HCT116 (cell line): ENCODE measurements around the gene ELAVL2. TPM values are rescaled to one million over a fixed set of nuclear protein-coding genes. Genes with fewer than 3 reads are reported as not detected.

Experiments
- ATAC-seq: fragments of 200-7000 bp; cut with Tn5 transposase; 2 replicates; pipeline ENCODE4 v1.9.1; 2020; ENCODE audit warnings: mild to moderate bottlenecking, moderate library complexity
- BruUV-seq: library from RNA; stranded (reverse); fragments of 400-500 nt; replicated peaks from 2 replicates; lab custom pipeline; 2021; lab: Mats Ljungman, UMichigan
- CTCF ChIA-PET: fragments of 300-600 bp; sonication (Branson Sonifier 250); formaldehyde crosslinking; loops from one replicate; lab custom pipeline; 2021; ENCODE audit warnings: antibody characterized with exemption; lab: Charles Lee
- POLR2A ChIA-PET: fragments of 300-600, 350-600 bp; sonication (Branson Sonifier 250); formaldehyde crosslinking; loops from one replicate; lab custom pipeline; 2021; ENCODE audit warnings: antibody characterized with exemption; lab: Charles Lee
- RAD21 ChIA-PET, 2 experiments: fragments of 300-600 bp; sonication (Branson Sonifier 250); formaldehyde crosslinking; loops; one replicate each; lab custom pipeline; 2023; ENCODE audit warnings: low total read pairs in 2 of 2; ENCODE audit not compliant: uncharacterized antibody in 2 of 2, unreplicated experiment in 2 of 2, low non-redundant PET in 1 of 2; lab: Charles Lee
- DNase-seq: peaks from one replicate; pipeline ENCODE4 v3.0.0-alpha.2; 2010; ENCODE audit warnings: low read depth, low spot score
- H2AFZ ChIP-seq: fragments of 200-600 bp; shearing (Covaris generic), sonication (generic); 2 replicates; pipeline ENCODE4 v1.6.1; 2017; ENCODE audit warnings: low read depth, mixed run types, mixed read lengths, antibody characterized with exemption, low read length; ENCODE audit not compliant: poor library complexity, severe bottlenecking
- H3K27ac ChIP-seq: 2 replicates; pipeline ENCODE4 v1.5.1; 2012; ENCODE audit warnings: low read depth, low read length
- H3K27me3 ChIP-seq: fragments of 200-600 bp; sonication (generic); 2 replicates; pipeline ENCODE4 v1.6.1; 2016; ENCODE audit warnings: mixed run types, low read length, mixed read lengths; ENCODE audit not compliant: insufficient read depth
- H3K36me3 ChIP-seq, 2 experiments: fragments of 200-500 bp in 1 of 2; fragments of 200-600 bp in 1 of 2; sonication (Bioruptor generic) in 1 of 2; sonication (generic) in 1 of 2; 2 replicates each; pipeline versions ENCODE4 v1.5.1 to v1.6.1; 2014 to 2016; ENCODE audit warnings: low read length in 2 of 2, inconsistent platforms in 1 of 2, mixed read lengths in 1 of 2, mixed run types in 1 of 2; ENCODE audit not compliant: insufficient read depth in 2 of 2, control insufficient read depth in 1 of 2
- H3K4me1 ChIP-seq, 2 experiments: fragments of 200-600 bp in 1 of 2; sonication (generic) in 1 of 2; 2 replicates each; pipeline versions ENCODE4 v1.5.1 to v1.6.1; 2012 to 2017; ENCODE audit warnings: low read length in 2 of 2, inconsistent platforms in 1 of 2, mild to moderate bottlenecking in 1 of 2, mixed read lengths in 1 of 2, mixed run types in 1 of 2, moderate library complexity in 1 of 2; ENCODE audit not compliant: insufficient read depth in 2 of 2, control insufficient read depth in 1 of 2
- H3K4me2 ChIP-seq: fragments of 200-600 bp; sonication (generic); 2 replicates; pipeline ENCODE4 v1.6.1; 2017; ENCODE audit warnings: mixed run types, low read length, mixed read lengths
- H3K4me3 ChIP-seq, 2 experiments: fragments of 200-600 bp in 1 of 2; sonication (generic) in 1 of 2; replicated peaks in 1 of 2; 2 replicates each; pipeline ENCODE4 v1.5.1; 2011 to 2016; ENCODE audit warnings: low read length in 2 of 2, control low read depth in 1 of 2, low read depth in 1 of 2, mild to moderate bottlenecking in 1 of 2, mixed read lengths in 1 of 2, mixed run types in 1 of 2
- H3K79me2 ChIP-seq: fragments of 200-600 bp; sonication (generic); 2 replicates; pipeline ENCODE4 v1.6.1; 2017; ENCODE audit warnings: mild to moderate bottlenecking, mixed run types, low read length, moderate library complexity, mixed read lengths; ENCODE audit not compliant: insufficient read depth
- H3K9ac ChIP-seq: fragments of 200-600 bp; sonication (generic); 2 replicates; pipeline ENCODE4 v1.6.1; 2016; ENCODE audit warnings: low read length, mixed read lengths
- H3K9me2 ChIP-seq: fragments of 200-600 bp; sonication (generic), shearing (Covaris generic); 2 replicates; pipeline ENCODE4 v1.6.1; 2017; ENCODE audit warnings: mixed run types, mild to moderate bottlenecking, moderate library complexity; ENCODE audit not compliant: insufficient read depth
- H3K9me3 ChIP-seq, 2 experiments: fragments of 200-500 bp in 1 of 2; fragments of 200-600 bp in 1 of 2; sonication (Bioruptor generic) in 1 of 2; sonication (generic) in 1 of 2; 2 replicates each; pipeline ENCODE4 v1.6.1; 2014 to 2017; ENCODE audit warnings: low read length in 2 of 2, mixed read lengths in 2 of 2, inconsistent platforms in 1 of 2, low read depth in 1 of 2, mild to moderate bottlenecking in 1 of 2, mixed run types in 1 of 2, moderate library complexity in 1 of 2; ENCODE audit not compliant: control insufficient read depth in 1 of 2, insufficient read depth in 1 of 2
- H4K20me1 ChIP-seq: fragments of 200-600 bp; sonication (generic), shearing (Covaris generic); 2 replicates; pipeline ENCODE4 v1.6.1; 2017; ENCODE audit warnings: mixed run types, mild to moderate bottlenecking, moderate library complexity; ENCODE audit not compliant: insufficient read depth
- ATF3 ChIP-seq: IDR thresholded peaks from 2 replicates; pipeline ENCODE4 v1.6.1; 2012
- CBX3 ChIP-seq: IDR thresholded peaks from 2 replicates; pipeline ENCODE4 v1.6.1; 2012; ENCODE audit warnings: low read depth
- CEBPB ChIP-seq: IDR thresholded peaks from 2 replicates; pipeline ENCODE4 v1.6.1; 2012; ENCODE audit warnings: low read depth
- EZH2 ChIP-seq: fragments of 200-600 bp; sonication (generic); IDR thresholded peaks from 2 replicates; pipeline ENCODE4 v1.6.1; 2017; ENCODE audit warnings: antibody characterized with exemption, mixed run types
- EZH2phosphoT487 ChIP-seq: fragments of 200-600 bp; IDR thresholded peaks from 2 replicates; pipeline ENCODE4 v1.6.1; 2018; ENCODE audit warnings: antibody characterized with exemption, borderline replicate concordance
- JUND ChIP-seq: IDR thresholded peaks from 2 replicates; pipeline ENCODE4 v1.6.1; 2012
- POLR2A ChIP-seq: IDR thresholded peaks from 2 replicates; pipeline ENCODE4 v1.7.0; 2011; ENCODE audit warnings: borderline replicate concordance; ENCODE audit not compliant: insufficient read depth, insufficient read length; ENCODE audit errors: extremely low read depth
- POLR2AphosphoS5 ChIP-seq: IDR thresholded peaks from 2 replicates; pipeline ENCODE4 v1.6.1; 2011; ENCODE audit warnings: mild to moderate bottlenecking, low read depth, low read length, moderate library complexity
- RAD21 ChIP-seq: IDR thresholded peaks from 2 replicates; pipeline ENCODE4 v1.6.1; 2012; ENCODE audit warnings: low read depth, mild to moderate bottlenecking
- SIN3A ChIP-seq: IDR thresholded peaks from 2 replicates; pipeline ENCODE4 v1.6.1; 2012; ENCODE audit warnings: low read depth
- TCF7L2 ChIP-seq: IDR thresholded peaks from 2 replicates; pipeline ENCODE4 v1.7.0; 2011; ENCODE audit warnings: borderline replicate concordance, inconsistent platforms; ENCODE audit not compliant: insufficient read depth, insufficient read length; ENCODE audit errors: extremely low read depth
- ZFX ChIP-seq: fragments of 450-650 bp; IDR thresholded peaks from 2 replicates; pipeline ENCODE4 v1.6.1; 2017
- ZNF274 ChIP-seq: fragments of 200-500 bp; sonication (Bioruptor generic); IDR thresholded peaks from 2 replicates; pipeline ENCODE4 v1.6.1; 2014; ENCODE audit warnings: mild to moderate bottlenecking, low read depth, low read length, inconsistent platforms
- intact Hi-C: fragments of 100-400 bp; cut with micrococcal nuclease; formaldehyde crosslinking; loops from 2 replicates; pipeline ENCODE4 v1.10.0; 2022
- total RNA-seq: library from RNA; stranded (reverse); gene quantifications from one replicate; pipeline ENCODE4 v1.2.1, GENCODE V29; 2021; ENCODE audit not compliant: unreplicated experiment
- TF ChIP-seq, protein P1 (sequence below): IDR thresholded peaks from 2 replicates; pipeline ENCODE4 v1.6.1; 2012; ENCODE audit warnings: low read depth

The ELAVL2 gene
- total RNA-seq, 1 experiment from 2014 or later: not detected

DNA sequence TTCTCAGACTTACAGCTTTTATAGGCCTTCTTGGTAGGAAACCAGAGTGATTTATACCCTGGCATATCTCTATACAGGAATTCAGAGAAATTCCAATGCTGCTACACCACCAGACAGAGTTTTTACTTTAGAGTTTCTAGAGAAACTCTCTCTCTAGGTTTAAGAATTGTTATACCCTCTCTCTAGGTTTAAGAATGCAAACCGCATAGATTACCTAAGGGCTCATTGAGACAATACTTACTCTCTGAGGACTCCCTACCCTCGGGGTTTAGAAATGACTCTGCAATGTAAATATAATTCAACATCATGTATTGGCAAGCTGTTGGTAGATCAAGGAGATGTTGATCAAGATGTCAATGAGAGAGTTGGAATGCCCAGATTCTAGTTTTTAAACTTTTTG, 15.3 kb upstream of the ELAVL2 start:
- H3K4me1 ChIP-seq: no peaks in the 10 kb centered on the region
- no TSS peak for BruUV-seq
- RAD21 ChIA-PET: no interaction called here
- H2AFZ ChIP-seq: no peak overlapping the region
- CTCF ChIA-PET: no interaction called here
- no peaks in the 10 kb centered on the region for H3K36me3 ChIP-seq
- no peaks in the 10 kb centered on the region for H3K79me2 ChIP-seq
- H3K4me2 ChIP-seq: no peak overlapping the region
- DNase-seq (no peak), ATAC-seq (no peak)
- no peak overlapping the region for H3K27ac ChIP-seq
- intact Hi-C loops: no loop called here
- POLR2A ChIA-PET: no interaction called here
- H3K9me2 ChIP-seq: no peaks in the 10 kb centered on the region
- H3K4me3 ChIP-seq: no peak overlapping the region
- TF ChIP-seq JUND (no peak), SIN3A (no peak), POLR2A (no peak), CBX3 (no peak), RAD21 (no peak), TCF7L2 (no peak), EZH2phosphoT487 (no peak), EZH2 (no peak), ZNF274 (no peak), CEBPB (no peak), ATF3 (no peak), POLR2AphosphoS5 (no peak), ZFX (no peak)
- TF ChIP-seq, protein P1, sequence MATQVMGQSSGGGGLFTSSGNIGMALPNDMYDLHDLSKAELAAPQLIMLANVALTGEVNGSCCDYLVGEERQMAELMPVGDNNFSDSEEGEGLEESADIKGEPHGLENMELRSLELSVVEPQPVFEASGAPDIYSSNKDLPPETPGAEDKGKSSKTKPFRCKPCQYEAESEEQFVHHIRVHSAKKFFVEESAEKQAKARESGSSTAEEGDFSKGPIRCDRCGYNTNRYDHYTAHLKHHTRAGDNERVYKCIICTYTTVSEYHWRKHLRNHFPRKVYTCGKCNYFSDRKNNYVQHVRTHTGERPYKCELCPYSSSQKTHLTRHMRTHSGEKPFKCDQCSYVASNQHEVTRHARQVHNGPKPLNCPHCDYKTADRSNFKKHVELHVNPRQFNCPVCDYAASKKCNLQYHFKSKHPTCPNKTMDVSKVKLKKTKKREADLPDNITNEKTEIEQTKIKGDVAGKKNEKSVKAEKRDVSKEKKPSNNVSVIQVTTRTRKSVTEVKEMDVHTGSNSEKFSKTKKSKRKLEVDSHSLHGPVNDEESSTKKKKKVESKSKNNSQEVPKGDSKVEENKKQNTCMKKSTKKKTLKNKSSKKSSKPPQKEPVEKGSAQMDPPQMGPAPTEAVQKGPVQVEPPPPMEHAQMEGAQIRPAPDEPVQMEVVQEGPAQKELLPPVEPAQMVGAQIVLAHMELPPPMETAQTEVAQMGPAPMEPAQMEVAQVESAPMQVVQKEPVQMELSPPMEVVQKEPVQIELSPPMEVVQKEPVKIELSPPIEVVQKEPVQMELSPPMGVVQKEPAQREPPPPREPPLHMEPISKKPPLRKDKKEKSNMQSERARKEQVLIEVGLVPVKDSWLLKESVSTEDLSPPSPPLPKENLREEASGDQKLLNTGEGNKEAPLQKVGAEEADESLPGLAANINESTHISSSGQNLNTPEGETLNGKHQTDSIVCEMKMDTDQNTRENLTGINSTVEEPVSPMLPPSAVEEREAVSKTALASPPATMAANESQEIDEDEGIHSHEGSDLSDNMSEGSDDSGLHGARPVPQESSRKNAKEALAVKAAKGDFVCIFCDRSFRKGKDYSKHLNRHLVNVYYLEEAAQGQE: no peak
- H3K9me3 ChIP-seq: peaks cover 0 to 12% of the 10 kb centered on the region in 2 experiments; a peak in 3 of 4 replicates
- H4K20me1 ChIP-seq: no peaks in the 10 kb centered on the region
- H3K9ac ChIP-seq: no peak overlapping the region
- H3K27me3 ChIP-seq: no peaks in the 10 kb centered on the region
